Astrocyte (in vitro differentiated cells and primary cell): ENCODE measurements around the gene DCAF5.

ENCODE experiments used
- CTCF ChIP-seq: IDR thresholded peaks from 2 replicates; pipeline ENCODE4 v1.5.1; 2011; ENCODE audit warnings: low read depth, mild to moderate bottlenecking, inconsistent platforms, low read length, moderate library complexity; ENCODE audit not compliant: insufficient read depth
- EZH2 ChIP-seq: IDR thresholded peaks from 2 replicates; pipeline ENCODE4 v1.6.1; 2012; ENCODE audit warnings: mild to moderate bottlenecking, low read length, inconsistent platforms; ENCODE audit not compliant: insufficient read depth

- TF ChIP-seq CTCF, result no peak
- no peak for TF ChIP-seq EZH2
Measured at GRCh38 chr14:69154779-69155178, 1.9 kb upstream of the DCAF5 start.
